MM.1S (cell line): ENCODE data around the gene TUBB4B.

Experiments
- EZH2 ChIP-seq: fragments of 300-600 bp; sonication (generic); optimal IDR thresholded peaks from 2 replicates; pipeline ENCODE3; 2017; ENCODE audit warnings: low read depth, mild to moderate bottlenecking, antibody characterized with exemption, low read length, mixed read lengths
- TF ChIP-seq, protein P1 (sequence below): fragments of 300-600 bp; sonication (generic); IDR thresholded peaks from 2 replicates; pipeline ENCODE4 v1.5.1; 2016; ENCODE audit warnings: antibody characterized with exemption, low read length, mixed read lengths

DNA sequence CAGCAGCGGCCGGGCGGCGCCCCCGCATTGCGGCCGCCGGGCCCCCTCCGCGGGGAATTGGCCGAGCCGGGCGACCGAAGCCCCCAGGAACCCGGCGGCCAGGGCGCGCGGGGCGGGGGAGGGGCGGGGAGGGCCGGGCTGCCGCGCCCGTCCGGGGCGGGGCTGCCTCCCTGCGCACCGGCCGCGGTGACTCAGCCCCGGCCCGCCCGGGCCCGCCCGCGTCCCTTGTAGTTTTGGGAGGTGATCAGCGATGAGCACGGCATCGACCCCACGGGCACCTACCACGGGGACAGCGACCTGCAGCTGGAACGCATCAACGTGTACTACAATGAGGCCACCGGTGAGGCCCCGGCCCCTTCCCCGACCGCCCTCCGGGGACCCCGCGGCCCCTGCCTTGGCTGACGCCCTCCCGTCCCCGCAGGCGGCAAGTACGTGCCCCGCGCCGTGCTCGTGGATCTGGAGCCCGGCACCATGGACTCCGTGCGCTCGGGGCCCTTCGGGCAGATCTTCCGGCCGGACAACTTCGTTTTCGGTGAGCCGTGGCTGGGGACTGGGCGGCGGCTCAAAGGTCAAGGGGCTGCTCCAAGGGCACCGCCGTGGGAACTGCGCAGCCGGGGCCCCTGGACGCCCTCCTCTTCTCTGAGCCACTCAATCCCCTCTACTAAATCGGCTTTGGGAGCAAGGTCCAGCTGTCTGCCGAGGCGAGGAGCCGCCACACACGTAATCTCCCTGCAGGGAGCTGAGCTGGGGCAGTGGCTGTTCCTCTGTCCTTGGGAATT lies 592 bp downstream of the TUBB4B start:
- TF ChIP-seq, protein P1, sequence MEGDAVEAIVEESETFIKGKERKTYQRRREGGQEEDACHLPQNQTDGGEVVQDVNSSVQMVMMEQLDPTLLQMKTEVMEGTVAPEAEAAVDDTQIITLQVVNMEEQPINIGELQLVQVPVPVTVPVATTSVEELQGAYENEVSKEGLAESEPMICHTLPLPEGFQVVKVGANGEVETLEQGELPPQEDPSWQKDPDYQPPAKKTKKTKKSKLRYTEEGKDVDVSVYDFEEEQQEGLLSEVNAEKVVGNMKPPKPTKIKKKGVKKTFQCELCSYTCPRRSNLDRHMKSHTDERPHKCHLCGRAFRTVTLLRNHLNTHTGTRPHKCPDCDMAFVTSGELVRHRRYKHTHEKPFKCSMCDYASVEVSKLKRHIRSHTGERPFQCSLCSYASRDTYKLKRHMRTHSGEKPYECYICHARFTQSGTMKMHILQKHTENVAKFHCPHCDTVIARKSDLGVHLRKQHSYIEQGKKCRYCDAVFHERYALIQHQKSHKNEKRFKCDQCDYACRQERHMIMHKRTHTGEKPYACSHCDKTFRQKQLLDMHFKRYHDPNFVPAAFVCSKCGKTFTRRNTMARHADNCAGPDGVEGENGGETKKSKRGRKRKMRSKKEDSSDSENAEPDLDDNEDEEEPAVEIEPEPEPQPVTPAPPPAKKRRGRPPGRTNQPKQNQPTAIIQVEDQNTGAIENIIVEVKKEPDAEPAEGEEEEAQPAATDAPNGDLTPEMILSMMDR: no peak
- no peak for TF ChIP-seq EZH2
